NCI-H1694 (cell line): ENCODE data around the gene AQP5.

Experiments
- DNase-seq: peaks from one replicate; lab custom pipeline; 2025; lab: John Stamatoyannopoulos, UW

Gene AQP5

GRCh38 chr12:49961111-49961922 lies at the start of gene AQP5:
Gene AQP5 (plus strand): TSS chr12:49961872. CDS start chr12:49962018, 146 bp downstream.
- no peak for DNase-seq

- no peak for DNase-seq
These were observed 49.1 kb upstream of the AQP5 start for GRCh38 chr12:49912345-49913255.

GRCh38 chr12:49916129-49916919 lies 45.3 kb upstream of the AQP5 start:
- no peak for DNase-seq

- no peak for DNase-seq
These were observed 44.4 kb upstream of the AQP5 start for GRCh38 chr12:49917166-49917787.

GRCh38 chr12:49917788-49918173 lies 43.9 kb upstream of the AQP5 start:
- no peak for DNase-seq

- DNase-seq: no peak
These were observed 41.3 kb upstream of the AQP5 start for GRCh38 chr12:49920241-49920914.

GRCh38 chr12:49920915-49921286 lies 40.8 kb upstream of the AQP5 start:
- no peak for DNase-seq

- no peak for DNase-seq
These were observed 40.4 kb upstream of the AQP5 start for GRCh38 chr12:49921299-49921698.

GRCh38 chr12:49921936-49922335 lies 39.7 kb upstream of the AQP5 start:
- DNase-seq: no peak

- DNase-seq: no peak
These were observed 39.2 kb upstream of the AQP5 start for GRCh38 chr12:49922349-49923034.

- DNase-seq: no peak
These were observed 38.5 kb upstream of the AQP5 start for GRCh38 chr12:49923035-49923644.

GRCh38 chr12:49923880-49924556 lies 37.7 kb upstream of the AQP5 start:
- no peak for DNase-seq

- DNase-seq: no peak
These were observed 36.9 kb upstream of the AQP5 start for GRCh38 chr12:49924628-49925246.

GRCh38 chr12:49925433-49926204 lies 36.1 kb upstream of the AQP5 start:
- DNase-seq: no peak

GRCh38 chr12:49928471-49928870 lies 33.2 kb upstream of the AQP5 start:
- DNase-seq: no peak

GRCh38 chr12:49929581-49929980 lies 32.1 kb upstream of the AQP5 start:
- no peak for DNase-seq

- no peak for DNase-seq
These were observed 31.0 kb upstream of the AQP5 start for GRCh38 chr12:49930515-49931288.

GRCh38 chr12:49932023-49932422 lies 29.6 kb upstream of the AQP5 start:
- DNase-seq: no peak
